ENCODE measurements around the gene PTPRH.

GRCh38 chr19:55226273-55226672 is 17.0 kb upstream of the PTPRH start:
- TF ChIP-seq MAFG (tag; conservative IDR thresholded peaks at IDR 0.05), result no peak
- no peak for TF ChIP-seq KLF6 (CRISPR knock-in tag; IDR thresholded peaks at IDR 0.05; ENCODE audit: borderline replicate concordance)
- TF ChIP-seq ZNF316 (IDR thresholded peaks at IDR 0.05), result no peak
- no peak for TF ChIP-seq CTCF (IDR thresholded peaks at IDR 0.05 in 2 of 3, conservative IDR thresholded peaks at IDR 0.05 in 1 of 3; ENCODE audit: insufficient read depth in 2 of 3, low read depth in 1 of 3, low read length in 3 of 3)
- no peak for TF ChIP-seq HDGF (IDR thresholded peaks at IDR 0.05)
- TF ChIP-seq CREB5 (CRISPR knock-in tag; IDR thresholded peaks at IDR 0.05), result no peak
- TF ChIP-seq FOSL1 (tag; conservative IDR thresholded peaks at IDR 0.05), result no peak

Data from K562 (cell line).